ENCODE data around the gene ANKMY1.

The ANKMY1 gene

GRCh38 chr2:240603846-240604245, 46.1 kb upstream of the ANKMY1 start:
- no peak for TF ChIP-seq CTCF (IDR thresholded peaks at IDR 0.05)
- H3K4me2 ChIP-seq (ENCODE audit: low read length), result no peak overlapping the region
- no peaks in the 10 kb centered on the region for H3K36me3 ChIP-seq (ENCODE audit: control insufficient read depth, insufficient read depth, low read length)
- no peak overlapping the region for H3K9ac ChIP-seq
- H3K4me3 ChIP-seq (ENCODE audit: low read depth, low read length), result no peak overlapping the region
- H3K27ac ChIP-seq, result no peak overlapping the region
- H2AFZ ChIP-seq, result peak overlapping the region; percentile 69
- H3K9me3 ChIP-seq (ENCODE audit: control insufficient read depth, low read length), result no peaks in the 10 kb centered on the region
- H3K79me2 ChIP-seq, result no peaks in the 10 kb centered on the region
- peaks cover 9% of the 10 kb centered on the region for H3K4me1 ChIP-seq
- no peaks in the 10 kb centered on the region for H3K27me3 ChIP-seq (ENCODE audit: control insufficient read depth, insufficient read depth, low read length)

GRCh38 chr2:240603081-240603835, 45.5 kb upstream of the ANKMY1 start:
- H3K9ac ChIP-seq, result no peak overlapping the region

GRCh38 chr2:240602266-240603050, 44.7 kb upstream of the ANKMY1 start:
- Histone ChIP-seq H3K9me3 (ENCODE audit: control insufficient read depth, low read length) (no peaks in the 10 kb centered on the region), H3K27me3 (ENCODE audit: control insufficient read depth, insufficient read depth, low read length) (no peaks in the 10 kb centered on the region), H3K4me1 (peaks cover 9% of the 10 kb centered on the region), H2AFZ (no peak overlapping the region), H3K27ac (no peak overlapping the region), H3K4me2 (ENCODE audit: low read length) (no peak overlapping the region), H3K36me3 (ENCODE audit: control insufficient read depth, insufficient read depth, low read length) (no peaks in the 10 kb centered on the region), H3K9ac (no peak overlapping the region), H3K4me3 (ENCODE audit: low read depth, low read length) (no peak overlapping the region), H3K79me2 (no peaks in the 10 kb centered on the region)
- no peak for TF ChIP-seq CTCF (IDR thresholded peaks at IDR 0.05)

More at GRCh38 chr2:240603081-240603835, 45.5 kb upstream of the ANKMY1 start:
- Histone ChIP-seq H2AFZ (no peak overlapping the region), H3K79me2 (no peaks in the 10 kb centered on the region), H3K4me2 (ENCODE audit: low read length) (no peak overlapping the region), H3K4me3 (ENCODE audit: low read depth, low read length) (no peak overlapping the region), H3K27me3 (ENCODE audit: control insufficient read depth, insufficient read depth, low read length) (no peaks in the 10 kb centered on the region), H3K4me1 (peaks cover 9% of the 10 kb centered on the region), H3K27ac (no peak overlapping the region), H3K9me3 (ENCODE audit: control insufficient read depth, low read length) (no peaks in the 10 kb centered on the region), H3K36me3 (ENCODE audit: control insufficient read depth, insufficient read depth, low read length) (no peaks in the 10 kb centered on the region)
- no peak for TF ChIP-seq CTCF (IDR thresholded peaks at IDR 0.05)

- Histone ChIP-seq H3K4me3 (ENCODE audit: low read depth, low read length) (no peak overlapping the region), H3K4me2 (ENCODE audit: low read length) (no peak overlapping the region), H3K36me3 (ENCODE audit: control insufficient read depth, insufficient read depth, low read length) (no peaks in the 10 kb centered on the region), H3K4me1 (peaks cover 9% of the 10 kb centered on the region), H3K27me3 (ENCODE audit: control insufficient read depth, insufficient read depth, low read length) (no peaks in the 10 kb centered on the region), H3K9ac (no peak overlapping the region), H2AFZ (no peak overlapping the region), H3K79me2 (no peaks in the 10 kb centered on the region), H3K27ac (no peak overlapping the region), H3K9me3 (ENCODE audit: control insufficient read depth, low read length) (no peaks in the 10 kb centered on the region)
- TF ChIP-seq CTCF (IDR thresholded peaks at IDR 0.05), result no peak
Measured at GRCh38 chr2:240601831-240602160, 44.0 kb upstream of the ANKMY1 start.

Data from parathyroid adenoma (tissue), 2 donors.